CD14-positive monocyte (primary cell): Measurements from ENCODE around the gene TFF1. TPM values are rescaled to one million over a fixed set of nuclear protein-coding genes. Genes with fewer than 3 reads are reported as not detected.

Experiments
- DNase-seq, 3 donors: peaks; one replicate each; pipeline ENCODE4 v3.0.0-alpha.2; 2011 to 2022
- H2AFZ ChIP-seq: 2 replicates; pipeline ENCODE4 v1.6.0; 2012; ENCODE audit warnings: mild to moderate bottlenecking, low read depth, low read length, inconsistent platforms; ENCODE audit not compliant: insufficient read depth, poor library complexity, severe bottlenecking
- H3K27ac ChIP-seq, 2 donors: 1 replicate in 1 of 2; 2 replicates in 1 of 2; pipeline ENCODE4 v1.5.1; 2012 to 2013; ENCODE audit warnings: low read length in 2 of 2, control low read depth in 1 of 2, inconsistent platforms in 1 of 2, low read depth in 1 of 2, mild to moderate bottlenecking in 1 of 2
- H3K27me3 ChIP-seq, 2 donors: one replicate each; pipeline versions ENCODE4 v1.6.0 to v1.6.1; 2011 to 2013; ENCODE audit warnings: low read length in 2 of 2; ENCODE audit not compliant: control insufficient read depth in 2 of 2, insufficient read depth in 2 of 2
- H3K36me3 ChIP-seq, 2 donors: replicated peaks in 1 of 2; 1 replicate in 1 of 2; 2 replicates in 1 of 2; pipeline versions ENCODE4 v1.5.1 to v1.6.1; 2012 to 2013; ENCODE audit warnings: low read length in 2 of 2, control low read depth in 1 of 2, inconsistent platforms in 1 of 2, mild to moderate bottlenecking in 1 of 2; ENCODE audit not compliant: insufficient read depth in 2 of 2, control insufficient read depth in 1 of 2
- H3K4me1 ChIP-seq, 2 donors: 1 replicate in 1 of 2; 2 replicates in 1 of 2; pipeline versions ENCODE4 v1.5.1 to v1.6.1; 2012 to 2013; ENCODE audit warnings: low read length in 2 of 2, control low read depth in 1 of 2, inconsistent platforms in 1 of 2, mild to moderate bottlenecking in 1 of 2, moderate library complexity in 1 of 2; ENCODE audit not compliant: insufficient read depth in 2 of 2, control insufficient read depth in 1 of 2
- H3K4me2 ChIP-seq: replicated peaks from 2 replicates; pipeline ENCODE3; 2012; ENCODE audit warnings: low read length, moderate library complexity, mild to moderate bottlenecking; ENCODE audit not compliant: poor library complexity, severe bottlenecking; ENCODE audit errors: extremely low read depth
- H3K4me3 ChIP-seq, 3 experiments: fragments of 200-600 bp in 1 of 3; sonication (generic) in 1 of 3; replicated peaks in 1 of 3; 1 replicate in 2 of 3; 2 replicates in 1 of 3; pipeline ENCODE4 v1.5.1; 2011 to 2013; ENCODE audit warnings: low read length in 3 of 3, mild to moderate bottlenecking in 3 of 3, control low read depth in 2 of 3, low read depth in 2 of 3, inconsistent platforms in 1 of 3, moderate library complexity in 1 of 3
- H3K79me2 ChIP-seq: 2 replicates; pipeline ENCODE4 v1.6.0; 2012; ENCODE audit warnings: mild to moderate bottlenecking, control low read depth, inconsistent platforms, low read length, moderate library complexity; ENCODE audit not compliant: insufficient read depth
- H3K9ac ChIP-seq: 2 replicates; pipeline ENCODE4 v1.6.0; 2017; ENCODE audit warnings: low read length, mild to moderate bottlenecking; ENCODE audit not compliant: insufficient read depth, poor library complexity, severe bottlenecking
- H3K9me3 ChIP-seq, 2 donors: replicated peaks in 1 of 2; 1 replicate in 1 of 2; 2 replicates in 1 of 2; pipeline versions ENCODE4 v1.5.1 to v1.6.1; 2012 to 2013; ENCODE audit warnings: low read length in 2 of 2, control low read depth in 1 of 2; ENCODE audit not compliant: control insufficient read depth in 1 of 2, insufficient read depth in 1 of 2
- H4K20me1 ChIP-seq: 2 replicates; pipeline ENCODE4 v1.6.0; 2012; ENCODE audit warnings: mild to moderate bottlenecking, low read length, control low read depth, moderate library complexity; ENCODE audit not compliant: insufficient read depth
- H3K27ac Mint-ChIP-seq, 7 donors: one replicate each; pipeline ENCODE4 v1.8.0; 2020; ENCODE audit warnings: mild to moderate bottlenecking in 7 of 7, mixed read lengths in 7 of 7, moderate library complexity in 6 of 7, inconsistent platforms in 2 of 7
- H3K27me3 Mint-ChIP-seq, 3 donors: one replicate each; pipeline ENCODE4 v1.8.0; 2021 to 2022; ENCODE audit warnings: low read depth in 3 of 3, mild to moderate bottlenecking in 3 of 3, mixed read lengths in 3 of 3, moderate library complexity in 3 of 3, inconsistent platforms in 1 of 3
- H3K36me3 Mint-ChIP-seq, 2 donors: one replicate each; pipeline ENCODE4 v1.8.0; 2020; ENCODE audit warnings: mixed read lengths in 2 of 2, inconsistent platforms in 1 of 2, mild to moderate bottlenecking in 1 of 2
- H3K4me1 Mint-ChIP-seq: one replicate; pipeline ENCODE4 v1.8.0; 2020; ENCODE audit warnings: mild to moderate bottlenecking, mixed read lengths
- H3K4me3 Mint-ChIP-seq, 2 donors: one replicate each; pipeline ENCODE4 v1.8.0; 2020; ENCODE audit warnings: mild to moderate bottlenecking in 2 of 2, mixed read lengths in 2 of 2, moderate library complexity in 1 of 2
- H3K9me3 Mint-ChIP-seq, 7 donors: one replicate each; pipeline ENCODE4 v1.8.0; 2020 to 2022; ENCODE audit warnings: mixed read lengths in 7 of 7, mild to moderate bottlenecking in 6 of 7, moderate library complexity in 6 of 7, inconsistent platforms in 2 of 7
- CTCF ChIP-seq: fragments of 200-600 bp; IDR thresholded peaks from one replicate; pipeline ENCODE4 v1.8.0; 2022; ENCODE audit warnings: antibody characterized with exemption, mild to moderate bottlenecking
- WGBS: methylation state at CpG from one replicate; pipeline ENCODE4 v1.1.5; 2013; ENCODE audit warnings: missing lambda C conversion rate; ENCODE audit not compliant: insufficient coverage; 5-methylcytosine and 5-hydroxymethylcytosine counted together
- intact Hi-C, 2 donors: fragments of 100-400 bp; cut with micrococcal nuclease; formaldehyde crosslinking; loops; one replicate each; pipeline versions ENCODE4 v1.15.0 to v1.15.1; 2023
- polyA plus RNA-seq, 3 donors: library from polyadenylated mRNA; depleted of rRNA in 1 of 3; unstranded in 2 of 3; stranded (reverse) in 1 of 3; fragments of 300-500 nt in 2 of 3; fragments of >200 nt in 1 of 3; fragmentation: Illumina TruSeq in 2 of 3; gene quantifications; 1 replicate in 2 of 3; 2 replicates in 1 of 3; pipeline ENCODE4 v1.2.3, GENCODE V29; 2012 to 2021

Gene TFF1
- polyA plus RNA-seq, 3 donors, result not detected

GRCh38 chr21:42338729-42339715, 27.3 kb downstream of the TFF1 start:
- H3K27ac ChIP-seq, result no peak overlapping the region
- intact Hi-C loops, result loop anchor here (1.0 to 5.0 kb wide), 2 partner anchors 108 to 111 kb away; no protein-coding TSS in a partner anchor
- no peaks in the 10 kb centered on the region for H3K79me2 ChIP-seq
- TF ChIP-seq CTCF, result no peak
- H3K4me3 Mint-ChIP-seq, result no peak overlapping the region
- 94% methylated on average over 10 of the region's 17 CpGs for WGBS
- H3K4me3 ChIP-seq, result no peak overlapping the region
- H3K9me3 Mint-ChIP-seq, result peaks cover 0 to 2% (median 0%) of the 10 kb centered on the region in 7 donors
- DNase-seq, result no peak
- H3K27me3 ChIP-seq, result peaks cover 0 to 5% of the 10 kb centered on the region in 2 donors
- H3K27ac Mint-ChIP-seq, result peak overlapping the region in 1 of 7 donors; percentile 41
- H2AFZ ChIP-seq, result no peak overlapping the region
- no peak overlapping the region for H3K9ac ChIP-seq
- H3K4me1 Mint-ChIP-seq, result peaks cover 9% of the 10 kb centered on the region
- H4K20me1 ChIP-seq, result no peaks in the 10 kb centered on the region
- no peaks in the 10 kb centered on the region for H3K9me3 ChIP-seq
- H3K36me3 Mint-ChIP-seq, result no peaks in the 10 kb centered on the region
- H3K27me3 Mint-ChIP-seq, result peaks cover 2 to 5% (median 5%) of the 10 kb centered on the region in 3 donors
- peaks cover 6 to 7% of the 10 kb centered on the region in 2 donors for H3K4me1 ChIP-seq
- H3K36me3 ChIP-seq, result no peaks in the 10 kb centered on the region
- no peak overlapping the region for H3K4me2 ChIP-seq

DNA sequence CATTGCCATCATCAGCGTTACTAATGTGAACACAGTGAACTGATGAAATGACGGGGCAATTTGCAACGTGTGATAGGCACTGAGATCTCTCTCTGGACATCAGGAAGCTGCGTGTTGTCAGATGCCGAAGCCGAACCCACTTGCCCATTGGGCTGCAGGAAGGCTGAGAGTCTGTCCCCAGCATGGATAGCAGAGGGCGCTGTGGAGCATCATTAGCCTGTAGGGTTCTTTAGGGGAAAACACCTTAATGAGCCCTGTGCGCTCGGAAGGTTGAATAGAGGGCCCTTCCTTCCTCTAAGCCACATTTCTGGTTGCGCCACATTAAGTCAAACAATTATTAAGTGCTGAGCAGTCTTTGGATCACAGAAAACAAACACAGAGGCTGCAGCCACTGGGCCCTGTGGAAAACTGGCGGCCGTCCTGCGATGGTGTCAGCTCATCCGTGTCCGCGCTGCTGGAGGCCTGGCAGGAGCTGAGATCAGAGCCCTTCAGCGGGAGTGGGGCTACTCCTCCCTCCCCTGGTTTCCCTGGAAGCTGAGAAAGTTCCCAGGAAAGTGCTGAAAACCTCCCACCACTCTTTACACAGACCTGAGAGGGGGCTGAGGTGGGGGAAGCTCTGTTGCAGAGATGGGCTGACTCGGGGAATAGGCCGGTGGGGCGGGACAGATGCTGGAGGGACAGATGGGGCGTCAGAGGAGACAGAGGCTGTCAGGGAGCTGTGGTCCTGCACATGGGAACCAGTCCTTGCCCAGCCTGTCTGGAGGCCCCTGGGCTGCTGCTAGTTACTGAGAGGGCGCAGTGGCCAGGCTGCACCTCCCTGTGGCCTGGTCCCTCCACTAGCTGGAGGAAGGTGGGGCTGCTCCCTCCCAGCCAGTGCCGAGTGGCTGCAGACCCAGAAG, 28.3 kb downstream of the TFF1 start:
- WGBS, result 56% methylated on average over 15 of the region's 23 CpGs

More for the DNA sequence above, 28.3 kb downstream of the TFF1 start:
- H3K27ac ChIP-seq, result no peak overlapping the region
- peaks cover 0 to 2% (median 0%) of the 10 kb centered on the region in 7 donors for H3K9me3 Mint-ChIP-seq
- H3K4me1 Mint-ChIP-seq, result peaks cover 9% of the 10 kb centered on the region
- peak; percentile 82 for TF ChIP-seq CTCF
- H3K36me3 Mint-ChIP-seq, result no peaks in the 10 kb centered on the region
- no peaks in the 10 kb centered on the region for H3K36me3 ChIP-seq
- H3K79me2 ChIP-seq, result no peaks in the 10 kb centered on the region
- H4K20me1 ChIP-seq, result no peaks in the 10 kb centered on the region
- no peak overlapping the region for H2AFZ ChIP-seq
- peak overlapping the region in 1 of 2 donors; percentile 7 for H3K4me3 Mint-ChIP-seq
- H3K4me3 ChIP-seq, result no peak overlapping the region
- no peak overlapping the region for H3K4me2 ChIP-seq
- peaks cover 6 to 7% of the 10 kb centered on the region in 2 donors for H3K4me1 ChIP-seq
- intact Hi-C loops, result loop anchor here (1.0 to 5.0 kb wide), 2 partner anchors 109 to 112 kb away; no protein-coding TSS in a partner anchor
- H3K9ac ChIP-seq, result no peak overlapping the region
- DNase-seq, result peak; percentile 63 to 82 (median 70)
- peak overlapping the region in 1 of 7 donors; percentile 78 for H3K27ac Mint-ChIP-seq
- no peaks in the 10 kb centered on the region for H3K9me3 ChIP-seq
- peaks cover 0 to 5% of the 10 kb centered on the region in 2 donors for H3K27me3 ChIP-seq
- H3K27me3 Mint-ChIP-seq, result peaks cover 2 to 6% (median 4%) of the 10 kb centered on the region in 3 donors
